ENCODE measurements around the gene DKKL1. TPM values are rescaled to one million over a fixed set of nuclear protein-coding genes. Genes with fewer than 3 reads are reported as not detected.

Gene DKKL1
- total RNA-seq, 4 donors from 2014 or later, result 2.6 TPM; not detected in 3

GRCh38 chr19:49336482-49337266, 27.0 kb upstream of the DKKL1 start:
- TF ChIP-seq, protein P1, sequence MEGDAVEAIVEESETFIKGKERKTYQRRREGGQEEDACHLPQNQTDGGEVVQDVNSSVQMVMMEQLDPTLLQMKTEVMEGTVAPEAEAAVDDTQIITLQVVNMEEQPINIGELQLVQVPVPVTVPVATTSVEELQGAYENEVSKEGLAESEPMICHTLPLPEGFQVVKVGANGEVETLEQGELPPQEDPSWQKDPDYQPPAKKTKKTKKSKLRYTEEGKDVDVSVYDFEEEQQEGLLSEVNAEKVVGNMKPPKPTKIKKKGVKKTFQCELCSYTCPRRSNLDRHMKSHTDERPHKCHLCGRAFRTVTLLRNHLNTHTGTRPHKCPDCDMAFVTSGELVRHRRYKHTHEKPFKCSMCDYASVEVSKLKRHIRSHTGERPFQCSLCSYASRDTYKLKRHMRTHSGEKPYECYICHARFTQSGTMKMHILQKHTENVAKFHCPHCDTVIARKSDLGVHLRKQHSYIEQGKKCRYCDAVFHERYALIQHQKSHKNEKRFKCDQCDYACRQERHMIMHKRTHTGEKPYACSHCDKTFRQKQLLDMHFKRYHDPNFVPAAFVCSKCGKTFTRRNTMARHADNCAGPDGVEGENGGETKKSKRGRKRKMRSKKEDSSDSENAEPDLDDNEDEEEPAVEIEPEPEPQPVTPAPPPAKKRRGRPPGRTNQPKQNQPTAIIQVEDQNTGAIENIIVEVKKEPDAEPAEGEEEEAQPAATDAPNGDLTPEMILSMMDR (IDR thresholded peaks at IDR 0.05; ENCODE audit: low read depth), result no peak

- TF ChIP-seq, protein P1 (IDR thresholded peaks at IDR 0.05; ENCODE audit: low read depth), result no peak
Measured at GRCh38 chr19:49337267-49338022, 26.2 kb upstream of the DKKL1 start.

DNA sequence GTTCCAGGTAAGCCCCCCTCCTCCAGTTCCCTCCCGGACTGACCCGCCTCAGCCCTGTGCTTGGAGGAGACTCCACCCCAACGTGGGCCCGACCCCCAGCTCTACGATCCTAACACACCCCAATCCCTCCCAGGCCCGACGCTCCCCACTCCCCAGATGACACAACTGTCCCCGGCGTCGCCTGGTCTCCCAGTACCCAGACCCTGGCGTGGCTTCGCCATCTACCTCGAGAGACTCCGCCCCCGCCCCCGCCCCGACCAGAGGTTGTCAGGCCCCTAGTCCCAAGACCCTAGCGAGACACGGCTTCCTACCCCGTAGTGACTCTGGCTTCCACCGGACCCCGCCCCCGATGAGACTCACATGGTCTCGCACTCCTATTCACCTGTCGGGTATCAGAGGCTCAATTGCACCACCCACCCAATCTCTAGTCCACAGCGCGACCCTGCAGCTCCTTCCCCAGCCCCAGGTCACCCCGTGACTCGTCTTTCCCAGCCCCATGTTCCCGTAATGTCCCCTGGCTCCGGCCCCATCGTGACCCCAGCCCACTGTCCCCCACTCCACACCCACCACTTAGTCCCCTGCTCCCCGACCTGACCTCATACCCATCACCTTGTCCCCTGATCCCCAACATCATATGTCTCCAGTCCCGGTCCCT, 25.5 kb upstream of the DKKL1 start:
- TF ChIP-seq, protein P1 (IDR thresholded peaks at IDR 0.05; ENCODE audit: low read depth), result no peak

- TF ChIP-seq, protein P1 (IDR thresholded peaks at IDR 0.05; ENCODE audit: low read depth), result no peak
Measured at GRCh38 chr19:49338691-49339300, 24.9 kb upstream of the DKKL1 start.

DNA sequence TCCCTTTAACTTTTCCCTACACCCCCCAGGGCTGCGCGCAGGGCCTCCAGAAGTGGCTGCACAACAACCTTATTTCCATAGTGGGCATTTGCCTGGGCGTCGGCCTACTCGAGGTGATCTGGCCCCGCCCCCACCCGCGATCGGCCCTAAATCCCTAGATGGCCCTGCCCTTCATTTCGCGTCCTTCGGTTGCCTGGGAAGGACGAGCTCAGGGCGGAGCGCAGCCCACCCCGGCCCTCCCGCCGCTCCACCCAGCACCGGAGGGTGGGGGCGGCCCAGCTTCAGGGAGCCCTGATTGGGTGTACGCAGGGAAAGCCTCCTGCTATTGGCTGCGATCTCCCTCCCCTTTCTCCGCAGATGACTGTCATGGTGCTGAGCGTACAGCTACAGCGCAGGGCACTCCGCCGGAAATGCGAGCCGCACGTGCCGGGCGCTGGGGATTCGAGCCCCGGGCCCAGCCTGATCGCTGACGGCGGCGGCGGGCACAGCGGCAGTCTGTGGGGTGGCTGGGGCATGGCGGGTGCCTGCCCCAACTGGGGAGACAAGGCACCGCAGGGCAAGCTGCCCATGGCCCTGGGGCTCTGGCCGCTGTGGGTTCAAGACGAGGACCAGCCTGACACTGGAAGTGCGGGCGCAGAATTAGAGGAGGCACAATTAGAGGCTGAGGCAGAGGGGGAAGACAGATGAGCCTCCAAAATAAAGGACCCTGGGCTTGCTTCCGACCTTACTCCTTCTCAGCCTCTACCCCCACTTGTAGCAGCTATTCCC, 24.2 kb upstream of the DKKL1 start:
- TF ChIP-seq, protein P1 (IDR thresholded peaks at IDR 0.05; ENCODE audit: low read depth), result no peak

DNA sequence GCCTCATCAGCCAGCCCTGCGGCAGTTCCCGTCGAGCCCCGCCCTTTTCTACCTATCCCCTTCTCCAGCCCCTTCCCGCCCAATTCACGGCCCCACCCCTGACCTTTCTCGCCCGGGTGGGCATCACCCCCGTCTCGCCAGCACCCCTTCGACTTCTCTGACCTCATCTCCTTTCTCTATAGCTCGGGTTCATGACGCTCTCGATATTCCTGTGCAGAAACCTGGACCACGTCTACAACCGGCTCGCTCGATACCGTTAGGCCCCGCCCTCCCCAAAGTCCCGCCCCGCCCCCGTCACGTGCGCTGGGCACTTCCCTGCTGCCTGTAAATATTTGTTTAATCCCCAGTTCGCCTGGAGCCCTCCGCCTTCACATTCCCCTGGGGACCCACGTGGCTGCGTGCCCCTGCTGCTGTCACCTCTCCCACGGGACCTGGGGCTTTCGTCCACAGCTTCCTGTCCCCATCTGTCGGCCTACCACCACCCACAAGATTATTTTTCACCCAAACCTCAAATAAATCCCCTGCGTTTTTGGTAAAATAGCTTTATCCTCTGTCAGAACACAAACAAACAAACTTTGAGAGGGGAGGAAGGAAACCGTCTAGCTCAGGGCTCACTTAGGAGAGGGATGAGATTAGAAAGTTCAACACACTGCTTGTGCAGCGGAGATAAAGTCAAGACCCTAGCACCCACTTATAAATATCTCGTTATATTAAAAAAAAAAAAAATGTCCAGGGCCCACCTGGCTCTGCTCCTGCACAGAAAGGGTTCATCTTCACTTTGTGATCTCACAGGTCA, 23.4 kb upstream of the DKKL1 start:
- TF ChIP-seq, protein P1 (IDR thresholded peaks at IDR 0.05; ENCODE audit: low read depth), result no peak
